Mucosa of stomach (tissue), 1 donor: ENCODE results near the gene CACNA2D3.

ENCODE experiments used
- H3K27me3 ChIP-seq: one replicate; pipeline ENCODE4 v1.7.0; 2013; ENCODE audit warnings: mild to moderate bottlenecking, low read length; ENCODE audit not compliant: control insufficient read depth, insufficient read depth
- H3K36me3 ChIP-seq: one replicate; pipeline ENCODE4 v1.7.0; 2013; ENCODE audit warnings: low read length; ENCODE audit not compliant: control insufficient read depth, insufficient read depth
- H3K4me1 ChIP-seq: one replicate; pipeline ENCODE4 v1.7.0; 2013; ENCODE audit warnings: mild to moderate bottlenecking, low read length; ENCODE audit not compliant: control insufficient read depth, insufficient read depth
- H3K4me3 ChIP-seq: one replicate; pipeline ENCODE4 v1.7.0; 2013; ENCODE audit warnings: low read length
- H3K9ac ChIP-seq: one replicate; pipeline ENCODE4 v1.7.0; 2013; ENCODE audit warnings: mild to moderate bottlenecking, low read length, moderate library complexity
- H3K9me3 ChIP-seq: one replicate; pipeline ENCODE4 v1.7.0; 2013; ENCODE audit warnings: mild to moderate bottlenecking, low read length, moderate library complexity; ENCODE audit not compliant: control insufficient read depth
- donor health status: Pancreatic carcinoma.

The CACNA2D3 gene

GRCh38 chr3:54758461-54758860, 636.1 kb downstream of the CACNA2D3 start:
- Histone ChIP-seq H3K9ac (no peak overlapping the region), H3K36me3 (no peaks in the 10 kb centered on the region), H3K9me3 (no peaks in the 10 kb centered on the region), H3K4me1 (no peaks in the 10 kb centered on the region), H3K4me3 (no peak overlapping the region), H3K27me3 (no peaks in the 10 kb centered on the region)

- no peaks in the 10 kb centered on the region for H3K9me3 ChIP-seq
- no peak overlapping the region for H3K4me3 ChIP-seq
- no peaks in the 10 kb centered on the region for H3K27me3 ChIP-seq
- no peaks in the 10 kb centered on the region for H3K4me1 ChIP-seq
- H3K9ac ChIP-seq, result no peak overlapping the region
- no peaks in the 10 kb centered on the region for H3K36me3 ChIP-seq
These were observed 636.8 kb downstream of the CACNA2D3 start for GRCh38 chr3:54759166-54759565.

GRCh38 chr3:54760201-54760600, 637.8 kb downstream of the CACNA2D3 start:
- Histone ChIP-seq H3K9ac (no peak overlapping the region), H3K4me3 (no peak overlapping the region), H3K9me3 (no peaks in the 10 kb centered on the region), H3K4me1 (no peaks in the 10 kb centered on the region), H3K27me3 (no peaks in the 10 kb centered on the region), H3K36me3 (no peaks in the 10 kb centered on the region)

- no peaks in the 10 kb centered on the region for H3K4me1 ChIP-seq
These were observed 639.3 kb downstream of the CACNA2D3 start for GRCh38 chr3:54761637-54762036.

GRCh38 chr3:54764911-54765310, 642.6 kb downstream of the CACNA2D3 start:
- H3K4me1 ChIP-seq, result no peaks in the 10 kb centered on the region
- H3K9me3 ChIP-seq, result no peaks in the 10 kb centered on the region
- H3K4me3 ChIP-seq, result no peak overlapping the region
- H3K9ac ChIP-seq, result no peak overlapping the region
- H3K27me3 ChIP-seq, result no peaks in the 10 kb centered on the region
- no peaks in the 10 kb centered on the region for H3K36me3 ChIP-seq

More at GRCh38 chr3:54761637-54762036, 639.3 kb downstream of the CACNA2D3 start:
- Histone ChIP-seq H3K4me3 (no peak overlapping the region), H3K9ac (no peak overlapping the region), H3K36me3 (no peaks in the 10 kb centered on the region), H3K27me3 (no peaks in the 10 kb centered on the region), H3K9me3 (no peaks in the 10 kb centered on the region)

DNA sequence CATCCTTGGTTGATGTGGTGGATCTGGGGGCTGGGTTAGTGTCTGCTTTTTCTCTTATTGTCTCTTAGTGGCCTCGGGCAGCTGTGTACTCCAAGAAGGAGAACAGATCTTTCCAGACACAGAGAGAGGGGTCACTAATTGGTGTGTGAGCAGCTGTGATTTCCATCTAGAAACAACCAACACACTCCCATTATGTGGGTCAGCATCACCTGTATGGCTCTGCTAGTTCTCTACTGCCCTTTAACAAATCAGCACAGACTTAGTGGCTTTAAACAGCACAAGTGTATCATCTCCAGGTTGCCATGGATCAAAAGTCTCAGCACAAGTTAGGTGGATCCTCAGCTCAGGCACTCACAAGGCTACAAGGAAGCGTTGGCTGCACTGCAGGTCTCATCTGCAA, 648.7 kb downstream of the CACNA2D3 start:
- no peaks in the 10 kb centered on the region for H3K4me1 ChIP-seq
- no peaks in the 10 kb centered on the region for H3K27me3 ChIP-seq
- H3K4me3 ChIP-seq, result no peak overlapping the region
- H3K9me3 ChIP-seq, result no peaks in the 10 kb centered on the region
- H3K36me3 ChIP-seq, result no peaks in the 10 kb centered on the region
- no peak overlapping the region for H3K9ac ChIP-seq

DNA sequence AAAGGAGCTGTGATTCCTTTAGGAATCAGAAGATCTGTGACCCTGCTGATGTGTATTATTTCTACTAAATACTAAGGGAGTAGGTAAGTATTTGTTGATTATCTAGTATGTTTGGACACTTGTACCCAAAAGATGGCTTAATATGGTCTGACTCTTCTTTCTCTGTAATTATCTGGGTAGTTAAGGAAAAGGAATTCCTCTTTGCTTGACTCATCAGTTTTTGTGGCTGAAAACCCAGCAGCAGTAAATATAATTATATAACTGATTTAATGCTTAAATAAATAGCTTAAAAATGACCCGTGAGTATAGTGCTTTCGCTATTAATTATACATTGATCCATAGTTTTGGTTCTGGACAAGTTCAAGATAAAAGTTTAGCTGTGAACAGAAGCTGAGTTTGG, 649.7 kb downstream of the CACNA2D3 start:
- H3K36me3 ChIP-seq, result no peaks in the 10 kb centered on the region
- no peak overlapping the region for H3K4me3 ChIP-seq
- no peaks in the 10 kb centered on the region for H3K27me3 ChIP-seq
- H3K4me1 ChIP-seq, result no peaks in the 10 kb centered on the region
- no peak overlapping the region for H3K9ac ChIP-seq
- no peaks in the 10 kb centered on the region for H3K9me3 ChIP-seq

DNA sequence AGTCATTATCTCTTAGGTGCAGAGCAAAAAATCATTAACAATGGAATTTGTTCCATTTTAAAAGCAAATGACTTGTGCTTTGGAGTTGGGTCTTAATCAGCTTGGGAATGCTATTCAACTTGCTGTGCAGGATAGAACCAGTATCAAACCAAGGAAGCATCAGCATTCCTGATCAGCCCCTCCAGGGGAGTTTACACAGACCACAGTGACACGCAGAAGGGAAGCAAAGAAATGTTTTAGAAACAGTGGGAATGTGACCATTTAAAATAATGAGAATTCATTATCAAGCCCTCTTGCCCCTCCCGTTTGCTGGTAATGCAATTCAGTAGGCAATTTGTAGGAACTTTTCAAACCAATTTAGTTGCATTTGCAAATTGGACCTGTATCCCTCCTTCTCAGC, 650.4 kb downstream of the CACNA2D3 start:
- Histone ChIP-seq H3K9me3 (no peaks in the 10 kb centered on the region), H3K27me3 (no peaks in the 10 kb centered on the region), H3K4me3 (no peak overlapping the region), H3K4me1 (no peaks in the 10 kb centered on the region), H3K9ac (no peak overlapping the region), H3K36me3 (no peaks in the 10 kb centered on the region)

GRCh38 chr3:54773271-54773670, 650.9 kb downstream of the CACNA2D3 start:
- no peak overlapping the region for H3K9ac ChIP-seq
- no peaks in the 10 kb centered on the region for H3K36me3 ChIP-seq
- no peak overlapping the region for H3K4me3 ChIP-seq
- H3K27me3 ChIP-seq, result no peaks in the 10 kb centered on the region
- no peaks in the 10 kb centered on the region for H3K4me1 ChIP-seq
- no peaks in the 10 kb centered on the region for H3K9me3 ChIP-seq

GRCh38 chr3:54776601-54777000, 654.2 kb downstream of the CACNA2D3 start:
- no peaks in the 10 kb centered on the region for H3K27me3 ChIP-seq
- no peak overlapping the region for H3K9ac ChIP-seq
- H3K36me3 ChIP-seq, result no peaks in the 10 kb centered on the region
- no peak overlapping the region for H3K4me3 ChIP-seq
- no peaks in the 10 kb centered on the region for H3K9me3 ChIP-seq
- H3K4me1 ChIP-seq, result no peaks in the 10 kb centered on the region

GRCh38 chr3:54777141-54777540, 654.8 kb downstream of the CACNA2D3 start:
- no peak overlapping the region for H3K9ac ChIP-seq
- H3K4me3 ChIP-seq, result no peak overlapping the region
- H3K27me3 ChIP-seq, result no peaks in the 10 kb centered on the region
- no peaks in the 10 kb centered on the region for H3K36me3 ChIP-seq
- no peaks in the 10 kb centered on the region for H3K9me3 ChIP-seq
- no peaks in the 10 kb centered on the region for H3K4me1 ChIP-seq

DNA sequence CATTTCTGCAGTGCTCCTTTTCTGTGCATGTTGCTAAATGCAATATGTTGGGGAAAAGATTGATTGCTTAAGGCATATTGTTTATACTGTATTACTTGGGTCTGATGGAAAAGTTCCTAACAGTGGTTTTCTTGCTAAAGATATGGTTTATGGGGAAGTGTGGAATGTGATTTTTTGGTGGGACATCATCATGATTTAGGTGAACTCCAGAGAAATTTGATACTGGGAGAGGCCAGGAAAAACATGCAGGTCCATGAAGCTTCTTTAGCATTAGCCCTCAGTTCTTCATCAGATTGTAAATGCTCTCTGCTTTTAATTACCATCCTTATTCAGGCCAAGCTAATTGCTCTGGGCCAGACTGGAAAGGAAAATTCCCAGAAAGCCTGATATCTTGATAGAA, 658.0 kb downstream of the CACNA2D3 start:
- Histone ChIP-seq H3K9me3 (no peaks in the 10 kb centered on the region), H3K36me3 (no peaks in the 10 kb centered on the region), H3K4me1 (no peaks in the 10 kb centered on the region), H3K9ac (no peak overlapping the region), H3K4me3 (no peak overlapping the region), H3K27me3 (no peaks in the 10 kb centered on the region)

GRCh38 chr3:54781728-54782127, 659.4 kb downstream of the CACNA2D3 start:
- H3K27me3 ChIP-seq, result no peaks in the 10 kb centered on the region
- H3K9me3 ChIP-seq, result no peaks in the 10 kb centered on the region
- no peak overlapping the region for H3K4me3 ChIP-seq
- H3K9ac ChIP-seq, result no peak overlapping the region
- H3K4me1 ChIP-seq, result no peaks in the 10 kb centered on the region
- H3K36me3 ChIP-seq, result no peaks in the 10 kb centered on the region
